Measurements from ENCODE around the gene DOCK4.

DOCK4 gene

DNA sequence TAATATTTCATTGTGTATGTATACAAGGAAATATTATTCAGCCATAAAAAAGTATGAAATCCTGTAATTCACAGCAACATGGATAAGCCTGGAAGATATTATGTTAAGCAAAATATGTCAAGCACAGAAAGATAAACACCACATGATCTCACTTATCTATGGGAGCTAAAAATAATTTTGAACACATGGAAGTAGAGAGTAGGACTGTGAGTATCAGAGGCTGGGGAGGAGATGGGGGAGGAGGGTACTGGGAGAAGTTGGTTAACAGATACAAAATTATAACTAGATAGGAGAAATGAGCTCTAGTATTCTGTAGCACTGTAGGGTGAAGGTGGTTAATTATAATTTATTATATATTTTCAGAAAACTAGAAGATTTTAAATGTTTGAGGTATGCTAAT lies 132.7 kb downstream of the DOCK4 start:
- Histone ChIP-seq H4K20me1 (ENCODE audit: low read depth, low read length) (no peaks in the 10 kb centered on the region), H3F3A (ENCODE audit: insufficient read depth) (no peaks in the 10 kb centered on the region), H3K9me2 (replicated peaks; ENCODE audit: insufficient read depth, low read length) (no peaks in the 10 kb centered on the region), H3K4me2 (ENCODE audit: low read depth, low read length, poor library complexity, severe bottlenecking) (no peak overlapping the region), H3K27ac (ENCODE audit: low read depth, low read length) (no peak overlapping the region), H3K4me3 (ENCODE audit: insufficient read depth, low read length, poor library complexity, severe bottlenecking) (no peak overlapping the region), H3K36me3 (ENCODE audit: low read length) (no peaks in the 10 kb centered on the region), H3K9ac (ENCODE audit: low read length) (no peak overlapping the region), H3K9me3 (ENCODE audit: insufficient read depth, low read length) (no peaks in the 10 kb centered on the region), H3K79me2 (ENCODE audit: insufficient read depth, low read length) (no peaks in the 10 kb centered on the region), H3K27me3 (ENCODE audit: low read length) (no peaks in the 10 kb centered on the region), H2AFZ (ENCODE audit: low read depth, low read length, severe bottlenecking) (no peak overlapping the region)
- TF ChIP-seq EZH2phosphoT487 (conservative IDR thresholded peaks at IDR 0.05; ENCODE audit: low read length): no peak
- TF ChIP-seq, protein P1, sequence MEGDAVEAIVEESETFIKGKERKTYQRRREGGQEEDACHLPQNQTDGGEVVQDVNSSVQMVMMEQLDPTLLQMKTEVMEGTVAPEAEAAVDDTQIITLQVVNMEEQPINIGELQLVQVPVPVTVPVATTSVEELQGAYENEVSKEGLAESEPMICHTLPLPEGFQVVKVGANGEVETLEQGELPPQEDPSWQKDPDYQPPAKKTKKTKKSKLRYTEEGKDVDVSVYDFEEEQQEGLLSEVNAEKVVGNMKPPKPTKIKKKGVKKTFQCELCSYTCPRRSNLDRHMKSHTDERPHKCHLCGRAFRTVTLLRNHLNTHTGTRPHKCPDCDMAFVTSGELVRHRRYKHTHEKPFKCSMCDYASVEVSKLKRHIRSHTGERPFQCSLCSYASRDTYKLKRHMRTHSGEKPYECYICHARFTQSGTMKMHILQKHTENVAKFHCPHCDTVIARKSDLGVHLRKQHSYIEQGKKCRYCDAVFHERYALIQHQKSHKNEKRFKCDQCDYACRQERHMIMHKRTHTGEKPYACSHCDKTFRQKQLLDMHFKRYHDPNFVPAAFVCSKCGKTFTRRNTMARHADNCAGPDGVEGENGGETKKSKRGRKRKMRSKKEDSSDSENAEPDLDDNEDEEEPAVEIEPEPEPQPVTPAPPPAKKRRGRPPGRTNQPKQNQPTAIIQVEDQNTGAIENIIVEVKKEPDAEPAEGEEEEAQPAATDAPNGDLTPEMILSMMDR (IDR thresholded peaks at IDR 0.05; ENCODE audit: insufficient read depth, low read length, poor library complexity, severe bottlenecking): no peak

DNA sequence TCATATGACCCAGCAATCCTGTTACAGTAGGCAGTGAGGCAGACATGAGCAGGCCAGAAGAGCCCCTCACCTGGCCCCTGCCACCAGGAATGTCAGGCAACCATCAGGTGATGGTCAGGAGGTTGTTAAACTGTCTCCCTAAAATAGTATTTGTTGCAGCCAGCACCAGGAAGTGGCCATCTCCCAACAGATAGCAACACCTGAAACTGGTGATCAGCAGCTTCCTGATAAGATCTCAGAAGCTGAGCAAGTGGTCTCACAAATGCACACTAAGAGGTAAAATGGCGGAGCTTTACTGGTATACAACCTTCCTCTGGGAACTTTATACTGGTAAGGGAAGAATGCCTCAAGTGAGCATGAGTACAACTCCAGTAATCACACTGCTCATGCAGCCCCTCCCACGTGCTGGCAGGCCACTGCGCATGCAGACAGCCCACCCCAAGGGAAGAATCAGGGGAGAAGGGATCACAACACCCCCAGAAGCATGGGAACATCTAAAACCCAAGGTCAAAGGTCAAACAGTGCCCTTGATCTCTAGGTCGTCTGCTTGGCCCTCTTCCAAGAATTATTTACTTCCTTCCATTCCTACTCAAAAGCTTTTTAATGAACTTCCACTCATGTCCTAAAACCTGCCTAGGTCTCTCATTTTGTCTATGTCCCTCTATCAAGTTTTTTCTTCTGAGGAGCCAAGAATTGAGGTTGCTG lies 133.5 kb downstream of the DOCK4 start:
- Histone ChIP-seq H3K4me2 (ENCODE audit: low read depth, low read length, poor library complexity, severe bottlenecking) (no peak overlapping the region), H3K79me2 (ENCODE audit: insufficient read depth, low read length) (no peaks in the 10 kb centered on the region), H4K20me1 (ENCODE audit: low read depth, low read length) (no peaks in the 10 kb centered on the region), H2AFZ (ENCODE audit: low read depth, low read length, severe bottlenecking) (no peak overlapping the region), H3K9ac (ENCODE audit: low read length) (no peak overlapping the region), H3K36me3 (ENCODE audit: low read length) (no peaks in the 10 kb centered on the region), H3F3A (ENCODE audit: insufficient read depth) (no peaks in the 10 kb centered on the region), H3K9me2 (replicated peaks; ENCODE audit: insufficient read depth, low read length) (no peaks in the 10 kb centered on the region), H3K27me3 (ENCODE audit: low read length) (no peaks in the 10 kb centered on the region), H3K27ac (ENCODE audit: low read depth, low read length) (no peak overlapping the region), H3K4me3 (ENCODE audit: insufficient read depth, low read length, poor library complexity, severe bottlenecking) (no peak overlapping the region), H3K9me3 (ENCODE audit: insufficient read depth, low read length) (no peaks in the 10 kb centered on the region)
- TF ChIP-seq EZH2phosphoT487 (conservative IDR thresholded peaks at IDR 0.05; ENCODE audit: low read length): no peak
- TF ChIP-seq, protein P1 (IDR thresholded peaks at IDR 0.05; ENCODE audit: insufficient read depth, low read length, poor library complexity, severe bottlenecking): no peak

DNA sequence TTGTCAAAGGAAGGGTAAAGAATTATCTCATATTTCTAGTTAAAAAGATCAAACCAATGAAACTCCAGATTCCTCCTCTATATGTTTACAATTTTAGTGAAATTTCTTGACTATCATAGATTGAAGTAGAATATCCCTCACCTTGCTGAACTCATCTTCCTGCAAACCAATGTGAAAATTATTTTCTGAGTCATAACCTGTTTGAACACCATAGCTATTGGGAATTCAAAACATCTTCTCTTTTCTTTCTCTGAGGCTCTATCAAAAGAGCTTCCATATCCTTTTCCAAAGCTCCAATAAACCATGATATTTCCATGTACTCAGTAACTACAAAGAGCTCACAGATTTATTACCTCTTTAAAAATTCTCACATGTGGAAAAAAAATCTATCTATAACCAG lies 134.3 kb downstream of the DOCK4 start:
- H3K27ac ChIP-seq (ENCODE audit: low read depth, low read length): no peak overlapping the region
- H3K79me2 ChIP-seq (ENCODE audit: insufficient read depth, low read length): no peaks in the 10 kb centered on the region
- no peak for TF ChIP-seq EZH2phosphoT487 (conservative IDR thresholded peaks at IDR 0.05; ENCODE audit: low read length)
- TF ChIP-seq, protein P1 (IDR thresholded peaks at IDR 0.05; ENCODE audit: insufficient read depth, low read length, poor library complexity, severe bottlenecking): no peak
- H3K9ac ChIP-seq (ENCODE audit: low read length): no peak overlapping the region
- no peaks in the 10 kb centered on the region for H3K9me3 ChIP-seq (ENCODE audit: insufficient read depth, low read length)
- no peaks in the 10 kb centered on the region for H3K36me3 ChIP-seq (ENCODE audit: low read length)
- H3K4me2 ChIP-seq (ENCODE audit: low read depth, low read length, poor library complexity, severe bottlenecking): no peak overlapping the region
- H3F3A ChIP-seq (ENCODE audit: insufficient read depth): no peaks in the 10 kb centered on the region
- H2AFZ ChIP-seq (ENCODE audit: low read depth, low read length, severe bottlenecking): no peak overlapping the region
- no peaks in the 10 kb centered on the region for H3K9me2 ChIP-seq (replicated peaks; ENCODE audit: insufficient read depth, low read length)
- H3K27me3 ChIP-seq (ENCODE audit: low read length): no peaks in the 10 kb centered on the region
- no peaks in the 10 kb centered on the region for H4K20me1 ChIP-seq (ENCODE audit: low read depth, low read length)
- no peak overlapping the region for H3K4me3 ChIP-seq (ENCODE audit: insufficient read depth, low read length, poor library complexity, severe bottlenecking)
